K562 (cell line): ENCODE measurements around the gene FAM131C. TPM values are rescaled to one million over a fixed set of nuclear protein-coding genes. Genes with fewer than 3 reads are reported as not detected.

Experiments
- ATAC-seq: fragments of 200-7000 bp; cut with Tn5 transposase; 3 replicates; pipeline ENCODE4 v1.9.1; 2020; ENCODE audit warnings: moderate library complexity
- BruUV-seq: library from RNA; stranded (reverse); fragments of 400-500 nt; replicated peaks from 2 replicates; lab custom pipeline; 2021; lab: Mats Ljungman, UMichigan
- CTCF ChIA-PET: fragments of 300-600 bp; formaldehyde crosslinking; extraction: SDS; loops from one replicate; lab custom pipeline; 2021; ENCODE audit warnings: low intra/inter-chr PET ratio; lab: Yijun Ruan, JAX
- POLR2A ChIA-PET: fragments of 300-600, 350-650 bp; sonication (Branson Sonifier 250); formaldehyde crosslinking; extraction: SDS; loops from one replicate; lab custom pipeline; 2021; ENCODE audit warnings: antibody characterized with exemption, inconsistent platforms; lab: Yijun Ruan, JAX
- DNase-seq, 4 experiments: peaks; one replicate each; pipeline versions ENCODE4 v3.0.0 to v3.0.0-alpha.2; 2011 to 2018; ENCODE audit warnings: low spot score in 3 of 4, mixed read lengths in 3 of 4; ENCODE audit errors: extremely low read depth in 1 of 4
- FAIRE-seq: peaks from 2 replicates; lab custom pipeline; 2011; peaks lifted over from hg19 to GRCh38; lab: Jason Lieb, UNC
- H2AFZ ChIP-seq: 2 replicates; pipeline ENCODE4 v1.6.0; 2011; ENCODE audit warnings: low read depth, low read length, control low read depth, inconsistent platforms
- H3K27ac ChIP-seq: fragments of 200-600 bp; 3 replicates; pipeline ENCODE4 v1.8.0; 2011; ENCODE audit warnings: low read depth, mild to moderate bottlenecking, control low read depth, inconsistent platforms, low read length, moderate library complexity, mixed read lengths; ENCODE audit errors: extremely low read depth
- H3K27me3 ChIP-seq, 2 experiments: fragments of 300-600 bp in 1 of 2; 2 replicates in 1 of 2; 3 replicates in 1 of 2; pipeline versions ENCODE4 v1.6.0 to v1.8.0; 2011; ENCODE audit warnings: inconsistent platforms in 2 of 2, low read length in 2 of 2, mild to moderate bottlenecking in 1 of 2, mixed read lengths in 1 of 2, moderate library complexity in 1 of 2; ENCODE audit not compliant: control insufficient read depth in 2 of 2, insufficient read depth in 2 of 2
- H3K36me3 ChIP-seq: fragments of 300-600 bp; 3 replicates; pipeline ENCODE4 v1.8.0; 2011; ENCODE audit warnings: mild to moderate bottlenecking, low read length, inconsistent platforms; ENCODE audit not compliant: control insufficient read depth, insufficient read depth
- H3K4me1 ChIP-seq, 2 experiments: fragments of 200-600 bp in 1 of 2; replicated peaks in 1 of 2; 2 replicates in 1 of 2; 3 replicates in 1 of 2; pipeline versions ENCODE4 v1.5.1 to v1.8.0; 2011; ENCODE audit warnings: inconsistent platforms in 2 of 2, low read length in 2 of 2, mild to moderate bottlenecking in 1 of 2, mixed read lengths in 1 of 2, moderate library complexity in 1 of 2; ENCODE audit not compliant: control insufficient read depth in 2 of 2, insufficient read depth in 2 of 2
- H3K4me2 ChIP-seq: 2 replicates; pipeline ENCODE4 v1.6.1; 2011; ENCODE audit warnings: low read length, control low read depth, inconsistent platforms, mixed read lengths; ENCODE audit not compliant: insufficient read depth
- H3K4me3 ChIP-seq: fragments of 200-600 bp; sonication (generic), shearing (Covaris generic); 2 replicates; pipeline ENCODE4 v1.5.1; 2016; ENCODE audit warnings: control low read depth, inconsistent platforms
- H3K79me2 ChIP-seq: fragments of 200-600 bp; 3 replicates; pipeline ENCODE4 v1.8.0; 2011; ENCODE audit warnings: low read length, inconsistent platforms; ENCODE audit not compliant: control insufficient read depth, insufficient read depth
- H3K9ac ChIP-seq, 2 experiments: 2 replicates each; pipeline versions ENCODE4 v1.6.0 to v1.6.1; 2011; ENCODE audit warnings: low read depth in 2 of 2, low read length in 2 of 2, control low read depth in 1 of 2, inconsistent platforms in 1 of 2, mild to moderate bottlenecking in 1 of 2, mixed read lengths in 1 of 2; ENCODE audit not compliant: insufficient read depth in 1 of 2
- H3K9me1 ChIP-seq: one replicate; pipeline ENCODE4 v1.6.0; 2011; ENCODE audit warnings: inconsistent platforms, mild to moderate bottlenecking, low read length, moderate library complexity; ENCODE audit not compliant: control insufficient read depth, insufficient read depth
- H3K9me3 ChIP-seq: replicated peaks from 2 replicates; pipeline ENCODE4 v1.5.1; 2011; ENCODE audit warnings: low read depth, low read length, inconsistent platforms; ENCODE audit not compliant: control insufficient read depth, insufficient read depth
- H4K20me1 ChIP-seq: replicated peaks from 2 replicates; pipeline ENCODE4 v1.6.1; 2011; ENCODE audit warnings: low read length, inconsistent platforms, mixed read lengths; ENCODE audit not compliant: control insufficient read depth, insufficient read depth
- GATAD2A ChIP-seq: fragments of 450-650 bp; IDR thresholded peaks from 2 replicates; pipeline ENCODE4 v1.6.1; 2017
- JUND ChIP-seq, 2 experiments: IDR thresholded peaks; 2 replicates in 1 of 2; 3 replicates in 1 of 2; pipeline ENCODE4 v1.6.1; 2011; ENCODE audit warnings: borderline replicate concordance in 2 of 2, low read depth in 2 of 2, low read length in 2 of 2, improper control_type of control experiment in 1 of 2, missing biosample characterization in 1 of 2, missing genetic modification characterization in 1 of 2, missing genetic modification reagents in 1 of 2
- MTA1 ChIP-seq: fragments of 450-650 bp; IDR thresholded peaks from 2 replicates; pipeline ENCODE4 v1.6.1; 2017; ENCODE audit warnings: borderline replicate concordance
- NKRF ChIP-seq: fragments of 450-650 bp; IDR thresholded peaks from 2 replicates; pipeline ENCODE4 v1.6.1; 2016; ENCODE audit warnings: borderline replicate concordance
- RAD21 ChIP-seq, 2 experiments: fragments of 250-450 bp in 1 of 2; fragments of 450-650 bp in 1 of 2; sonication (Bioruptor Pico) in 1 of 2; formaldehyde crosslinking in 1 of 2; IDR thresholded peaks in 1 of 2; conservative IDR thresholded peaks in 1 of 2; 2 replicates each; pipeline versions ENCODE4 v1.4.0 to v1.8.0; 2020 to 2022; ENCODE audit warnings: mild to moderate bottlenecking in 2 of 2, moderate library complexity in 1 of 2
- VEZF1 ChIP-seq: fragments of 200-800 bp; sonication (Bioruptor generic); IDR thresholded peaks from 2 replicates; pipeline ENCODE4 v1.6.1; 2017; ENCODE audit warnings: missing genetic modification characterization, missing compliant biosample characterization
- WGBS: fragments of 100-300 bp; shearing (Covaris generic); methylation state at CpG from one replicate; pipeline ENCODE4 v1.1.6; 2016; ENCODE audit warnings: low coverage, mixed read lengths; ENCODE audit not compliant: insufficient coverage; ENCODE audit errors: missing lambda C conversion rate; 5-methylcytosine and 5-hydroxymethylcytosine counted together
- in situ Hi-C: fragments of 300-500 bp; cut with MboI; formaldehyde crosslinking; loops from 4 replicates; pipeline ENCODE4 v1.15.0; 2018; ENCODE audit warnings: inconsistent platforms, mixed read lengths
- intact Hi-C: fragments of 100-400 bp; cut with micrococcal nuclease; formaldehyde crosslinking; loops from 2 replicates; pipeline ENCODE4 v1.14.2; 2022
- polyA plus RNA-seq, 8 experiments: library from polyadenylated mRNA; depleted of rRNA in 4 of 8; stranded (reverse) in 5 of 8; unstranded in 3 of 8; fragments of >200 nt; fragmentation: Nextera tagmentation in 2 of 8; fragmentation: Illumina TruSeq in 1 of 8; extraction: Ambion mirVana in 2 of 8; extraction: Trizol in 1 of 8; gene quantifications; 2 replicates each; pipeline versions ENCODE4 v1.2.1 to v1.2.3, GENCODE V29; 2011 to 2014; ENCODE audit warnings: inconsistent platforms in 1 of 8, missing spikeins in 1 of 8
- total RNA-seq, 7 experiments: library from RNA; depleted of rRNA in 6 of 7; stranded (reverse); fragments of >200 nt in 6 of 7; fragmentation: Illumina TruSeq in 2 of 7; extraction: Trizol in 2 of 7; gene quantifications; 2 replicates each; pipeline versions ENCODE4 v1.2.1 to v1.2.3, GENCODE V29; 2011 to 2021; ENCODE audit warnings: low replicate concordance in 1 of 7
- TF ChIP-seq, protein P1 (sequence below): fragments of 450-650 bp; IDR thresholded peaks from 2 replicates; pipeline ENCODE4 v1.6.1; 2016; ENCODE audit warnings: low read depth

The FAM131C gene
- total and polyA plus RNA-seq, 9 of the 15 experiments (the other 6 are each of a cell fraction or from before 2014, with no cell fraction given) = 0.10 to 0.29 (median 0.16) TPM; not detected in 6

DNA sequence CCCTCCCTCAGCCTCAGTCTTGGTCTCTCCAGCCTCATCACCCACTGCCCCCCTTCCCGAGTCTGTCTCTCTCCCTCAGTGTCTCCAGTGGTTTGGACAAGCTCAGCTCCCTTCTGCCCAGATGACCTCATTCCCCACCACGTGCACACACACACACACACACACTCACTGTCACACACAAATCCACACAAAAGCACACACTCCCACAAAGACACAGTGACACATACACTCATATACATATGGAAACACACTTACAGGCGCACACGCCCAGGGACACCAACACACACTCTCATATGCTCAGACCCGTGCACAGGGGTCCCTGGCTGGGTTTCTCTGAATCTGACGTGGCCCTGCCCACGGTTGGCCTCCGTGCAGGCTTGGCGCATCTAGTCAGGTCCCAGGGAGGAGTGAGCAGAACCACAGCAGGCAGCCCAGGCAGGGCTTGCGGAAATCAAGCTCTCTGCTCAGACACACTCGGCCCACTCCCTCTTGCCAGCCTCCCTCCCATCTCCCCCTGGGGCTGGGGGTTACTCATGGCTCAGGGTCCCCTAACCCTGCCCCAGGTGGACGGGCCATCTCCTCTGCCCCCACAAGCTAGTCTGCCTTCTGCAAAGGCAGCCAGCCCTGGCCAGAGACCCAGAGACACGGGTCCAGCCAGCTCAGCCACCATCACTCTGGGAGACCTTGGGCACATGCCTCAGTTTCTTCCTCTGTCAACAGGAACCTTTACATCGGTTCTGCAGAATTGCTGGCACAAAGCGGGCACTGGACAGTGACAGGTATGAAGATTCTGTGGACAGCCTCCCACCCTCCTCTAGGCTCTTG lies 38.5 kb upstream of the FAM131C start:
- BruUV-seq = no TSS peak
- H3K4me3 ChIP-seq = no peak overlapping the region
- H4K20me1 ChIP-seq = no peaks in the 10 kb centered on the region; the same call in 1 of the 2 replicates
- 36% methylated on average over 15 of the region's 15 CpGs for WGBS
- no peaks in the 10 kb centered on the region for H3K27me3 ChIP-seq
- no peaks in the 10 kb centered on the region for H3K9me1 ChIP-seq
- H3K36me3 ChIP-seq = no peaks in the 10 kb centered on the region
- ATAC-seq (peak; percentile 36), DNase-seq (peak in 1 of 4 experiments; percentile 25), FAIRE-seq (peak; percentile 71)
- ChIA-PET CTCF (no interaction called here), POLR2A (interaction anchor here (0.6 to 1.7 kb wide), 7 partner anchors 9 to 509 kb away, joined by 3 to 5 read pairs (median 4); no protein-coding TSS in a partner anchor)
- in situ Hi-C loops = no loop called here
- no peaks in the 10 kb centered on the region for H3K79me2 ChIP-seq
- H3K9ac ChIP-seq = peak overlapping the region in 1 of 2 experiments; percentile 72; a peak in 2 of 4 replicates
- H3K9me3 ChIP-seq = peaks cover 7% of the 10 kb centered on the region; the same call in 1 of the 2 replicates
- peaks cover 0 to 39% of the 10 kb centered on the region in 2 experiments; a peak in 3 of 5 replicates for H3K4me1 ChIP-seq
- H2AFZ ChIP-seq = no peak overlapping the region
- no peak overlapping the region for H3K4me2 ChIP-seq
- H3K27ac ChIP-seq = no peak overlapping the region
- intact Hi-C loops = no loop called here
- TF ChIP-seq VEZF1 (peak; percentile 43), GATAD2A (peak; percentile 53; the same call in 1 of the 2 replicates), MTA1 (0 out of 2 replicates have a peak, but pooled peaks have one; percentile 50), RAD21 (CRISPR knock-in tag; conservative IDR thresholded peaks at IDR 0.05 in 1 of 2, IDR thresholded peaks at IDR 0.05 in 1 of 2) (no peak), JUND (IDR thresholded peaks at IDR 0.05; ENCODE audit: borderline replicate concordance, low read depth, low read length) (peak; percentile 73), JUND (tag; IDR thresholded peaks at IDR 0.05; ENCODE audit: borderline replicate concordance, low read depth, low read length) (peak; percentile 71; the same call in 1 of the 3 replicates), NKRF (0 out of 2 replicates have a peak, but pooled peaks have one; percentile 26)
- TF ChIP-seq, protein P1, sequence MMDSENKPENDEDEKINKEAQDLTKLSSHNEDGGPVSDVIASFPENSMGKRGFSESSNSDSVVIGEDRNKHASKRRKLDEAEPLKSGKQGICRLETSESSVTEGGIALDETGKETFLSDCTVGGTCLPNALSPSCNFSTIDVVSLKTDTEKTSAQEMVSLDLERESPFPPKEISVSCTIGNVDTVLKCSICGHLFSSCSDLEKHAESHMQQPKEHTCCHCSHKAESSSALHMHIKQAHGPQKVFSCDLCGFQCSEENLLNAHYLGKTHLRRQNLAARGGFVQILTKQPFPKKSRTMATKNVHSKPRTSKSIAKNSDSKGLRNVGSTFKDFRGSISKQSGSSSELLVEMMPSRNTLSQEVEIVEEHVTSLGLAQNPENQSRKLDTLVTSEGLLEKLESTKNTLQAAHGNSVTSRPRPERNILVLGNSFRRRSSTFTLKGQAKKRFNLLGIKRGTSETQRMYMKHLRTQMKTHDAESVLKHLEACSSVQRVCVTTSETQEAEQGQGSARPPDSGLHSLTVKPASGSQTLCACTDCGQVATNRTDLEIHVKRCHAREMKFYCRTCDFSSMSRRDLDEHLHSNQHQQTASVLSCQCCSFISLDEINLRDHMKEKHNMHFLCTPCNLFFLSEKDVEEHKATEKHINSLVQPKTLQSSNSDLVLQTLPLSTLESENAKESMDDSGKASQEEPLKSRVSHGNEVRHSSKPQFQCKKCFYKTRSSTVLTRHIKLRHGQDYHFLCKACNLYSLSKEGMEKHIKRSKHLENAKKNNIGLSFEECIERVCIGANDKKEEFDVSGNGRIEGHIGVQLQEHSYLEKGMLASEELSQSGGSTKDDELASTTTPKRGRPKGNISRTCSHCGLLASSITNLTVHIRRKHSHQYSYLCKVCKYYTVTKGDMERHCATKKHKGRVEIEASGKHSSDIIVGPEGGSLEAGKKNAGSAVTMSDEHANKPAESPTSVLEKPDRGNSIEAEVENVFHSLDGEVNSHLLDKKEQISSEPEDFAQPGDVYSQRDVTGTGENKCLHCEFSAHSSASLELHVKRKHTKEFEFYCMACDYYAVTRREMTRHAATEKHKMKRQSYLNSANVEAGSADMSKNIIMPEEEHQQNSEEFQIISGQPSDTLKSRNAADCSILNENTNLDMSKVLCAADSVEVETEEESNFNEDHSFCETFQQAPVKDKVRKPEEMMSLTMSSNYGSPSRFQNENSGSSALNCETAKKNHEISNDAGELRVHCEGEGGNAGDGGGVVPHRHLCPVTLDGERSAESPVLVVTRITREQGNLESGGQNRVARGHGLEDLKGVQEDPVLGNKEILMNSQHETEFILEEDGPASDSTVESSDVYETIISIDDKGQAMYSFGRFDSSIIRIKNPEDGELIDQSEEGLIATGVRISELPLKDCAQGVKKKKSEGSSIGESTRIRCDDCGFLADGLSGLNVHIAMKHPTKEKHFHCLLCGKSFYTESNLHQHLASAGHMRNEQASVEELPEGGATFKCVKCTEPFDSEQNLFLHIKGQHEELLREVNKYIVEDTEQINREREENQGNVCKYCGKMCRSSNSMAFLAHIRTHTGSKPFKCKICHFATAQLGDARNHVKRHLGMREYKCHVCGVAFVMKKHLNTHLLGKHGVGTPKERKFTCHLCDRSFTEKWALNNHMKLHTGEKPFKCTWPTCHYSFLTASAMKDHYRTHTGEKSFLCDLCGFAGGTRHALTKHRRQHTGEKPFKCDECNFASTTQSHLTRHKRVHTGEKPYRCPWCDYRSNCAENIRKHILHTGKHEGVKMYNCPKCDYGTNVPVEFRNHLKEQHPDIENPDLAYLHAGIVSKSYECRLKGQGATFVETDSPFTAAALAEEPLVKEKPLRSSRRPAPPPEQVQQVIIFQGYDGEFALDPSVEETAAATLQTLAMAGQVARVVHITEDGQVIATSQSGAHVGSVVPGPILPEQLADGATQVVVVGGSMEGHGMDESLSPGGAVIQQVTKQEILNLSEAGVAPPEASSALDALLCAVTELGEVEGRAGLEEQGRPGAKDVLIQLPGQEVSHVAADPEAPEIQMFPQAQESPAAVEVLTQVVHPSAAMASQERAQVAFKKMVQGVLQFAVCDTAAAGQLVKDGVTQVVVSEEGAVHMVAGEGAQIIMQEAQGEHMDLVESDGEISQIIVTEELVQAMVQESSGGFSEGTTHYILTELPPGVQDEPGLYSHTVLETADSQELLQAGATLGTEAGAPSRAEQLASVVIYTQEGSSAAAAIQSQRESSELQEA = peak; percentile 62; the same call in 1 of the 2 replicates
